Mucosa of stomach (tissue), 1 donor: ENCODE results near the gene LRP11.
A peak's percentile ranks its signal among the peaks of the same experiment; 100 is the strongest.

Source experiments
- H3K27me3 ChIP-seq: one replicate; pipeline ENCODE4 v1.7.0; 2013; ENCODE audit warnings: mild to moderate bottlenecking, low read length; ENCODE audit not compliant: control insufficient read depth, insufficient read depth
- H3K36me3 ChIP-seq: one replicate; pipeline ENCODE4 v1.7.0; 2013; ENCODE audit warnings: low read length; ENCODE audit not compliant: control insufficient read depth, insufficient read depth
- H3K4me1 ChIP-seq: one replicate; pipeline ENCODE4 v1.7.0; 2013; ENCODE audit warnings: mild to moderate bottlenecking, low read length; ENCODE audit not compliant: control insufficient read depth, insufficient read depth
- H3K4me3 ChIP-seq: one replicate; pipeline ENCODE4 v1.7.0; 2013; ENCODE audit warnings: low read length
- H3K9ac ChIP-seq: one replicate; pipeline ENCODE4 v1.7.0; 2013; ENCODE audit warnings: mild to moderate bottlenecking, low read length, moderate library complexity
- H3K9me3 ChIP-seq: one replicate; pipeline ENCODE4 v1.7.0; 2013; ENCODE audit warnings: mild to moderate bottlenecking, low read length, moderate library complexity; ENCODE audit not compliant: control insufficient read depth
- donor health status: Pancreatic carcinoma.

The LRP11 gene

GRCh38 chr6:149904661-149905370 lies 40.7 kb upstream of the LRP11 start:
- Histone ChIP-seq H3K4me1 (no peaks in the 10 kb centered on the region), H3K9me3 (no peaks in the 10 kb centered on the region)

GRCh38 chr6:149903938-149904611 lies 39.9 kb upstream of the LRP11 start:
- H3K9ac ChIP-seq: no peak overlapping the region
- H3K36me3 ChIP-seq: no peaks in the 10 kb centered on the region
- no peaks in the 10 kb centered on the region for H3K27me3 ChIP-seq
- no peak overlapping the region for H3K4me3 ChIP-seq
- no peaks in the 10 kb centered on the region for H3K4me1 ChIP-seq
- H3K9me3 ChIP-seq: no peaks in the 10 kb centered on the region

More at GRCh38 chr6:149904661-149905370, 40.7 kb upstream of the LRP11 start:
- no peaks in the 10 kb centered on the region for H3K36me3 ChIP-seq
- H3K27me3 ChIP-seq: peaks cover under 1% of the 10 kb centered on the region
- H3K4me3 ChIP-seq: no peak overlapping the region
- no peak overlapping the region for H3K9ac ChIP-seq

- Histone ChIP-seq H3K9me3 (no peaks in the 10 kb centered on the region), H3K27me3 (no peaks in the 10 kb centered on the region), H3K4me1 (peaks cover 14% of the 10 kb centered on the region), H3K4me3 (no peak overlapping the region), H3K36me3 (no peaks in the 10 kb centered on the region), H3K9ac (no peak overlapping the region)
These were observed 37.4 kb upstream of the LRP11 start for GRCh38 chr6:149901444-149902140.

- Histone ChIP-seq H3K27me3 (no peaks in the 10 kb centered on the region), H3K4me1 (peaks cover 22% of the 10 kb centered on the region), H3K4me3 (no peak overlapping the region), H3K9me3 (no peaks in the 10 kb centered on the region), H3K36me3 (no peaks in the 10 kb centered on the region), H3K9ac (no peak overlapping the region)
These were observed 36.7 kb upstream of the LRP11 start for GRCh38 chr6:149900620-149901443.

GRCh38 chr6:149899926-149900619 lies 35.9 kb upstream of the LRP11 start:
- H3K4me3 ChIP-seq: no peak overlapping the region
- no peaks in the 10 kb centered on the region for H3K9me3 ChIP-seq
- no peaks in the 10 kb centered on the region for H3K36me3 ChIP-seq
- H3K27me3 ChIP-seq: no peaks in the 10 kb centered on the region
- H3K9ac ChIP-seq: no peak overlapping the region
- H3K4me1 ChIP-seq: peaks cover 30% of the 10 kb centered on the region

GRCh38 chr6:149899486-149899885 lies 35.3 kb upstream of the LRP11 start:
- Histone ChIP-seq H3K9ac (no peak overlapping the region), H3K4me1 (peaks cover 35% of the 10 kb centered on the region), H3K36me3 (no peaks in the 10 kb centered on the region), H3K27me3 (no peaks in the 10 kb centered on the region), H3K4me3 (no peak overlapping the region), H3K9me3 (no peaks in the 10 kb centered on the region)

- H3K4me1 ChIP-seq: peaks cover 35% of the 10 kb centered on the region
- H3K9ac ChIP-seq: no peak overlapping the region
- H3K36me3 ChIP-seq: no peaks in the 10 kb centered on the region
- H3K4me3 ChIP-seq: no peak overlapping the region
- no peaks in the 10 kb centered on the region for H3K27me3 ChIP-seq
- no peaks in the 10 kb centered on the region for H3K9me3 ChIP-seq
These were observed 34.8 kb upstream of the LRP11 start for GRCh38 chr6:149898966-149899365.

GRCh38 chr6:149897855-149898744 lies 33.9 kb upstream of the LRP11 start, which contains the start of gene RAET1E:
Gene RAET1E, minus strand, starts transcription at chr6:149898113. Its CDS starts 7,212 bp downstream, at chr6:149890901.
- Histone ChIP-seq H3K4me3 (no peak within 1 kb of the TSS), H3K27me3 (no peaks in the 10 kb centered on the region), H3K9me3 (no peaks in the 10 kb centered on the region), H3K4me1 (peaks cover 35% of the 10 kb centered on the region), H3K36me3 (no peaks in the 10 kb centered on the region), H3K9ac (peak within 1 kb of the TSS; percentile 56)

GRCh38 chr6:149897015-149897697 lies 33.0 kb upstream of the LRP11 start:
- H3K9me3 ChIP-seq: no peaks in the 10 kb centered on the region
- no peaks in the 10 kb centered on the region for H3K27me3 ChIP-seq
- H3K36me3 ChIP-seq: no peaks in the 10 kb centered on the region
- H3K4me1 ChIP-seq: peaks cover 35% of the 10 kb centered on the region
- peak overlapping the region; percentile 56 for H3K9ac ChIP-seq
- no peak overlapping the region for H3K4me3 ChIP-seq

- Histone ChIP-seq H3K36me3 (no peaks in the 10 kb centered on the region), H3K4me1 (peaks cover 35% of the 10 kb centered on the region), H3K9me3 (no peaks in the 10 kb centered on the region), H3K27me3 (no peaks in the 10 kb centered on the region), H3K9ac (no peak overlapping the region), H3K4me3 (no peak overlapping the region)
These were observed 32.3 kb upstream of the LRP11 start for GRCh38 chr6:149896491-149896890.
